Measurements from ENCODE around the gene FKBP5. TPM values are rescaled to one million over a fixed set of nuclear protein-coding genes. Genes with fewer than 3 reads are reported as not detected.
"Not testable (repeated sequence)": the region's sequence is repeated elsewhere in the genome, so short reads cannot be mapped to it uniquely, and the experiment has no call there.

FKBP5 gene
- total and polyA plus RNA-seq, 2 donors (not counting 3 experiments of a cell fraction or from before 2014, with no cell fraction given), result 16.7 to 56.8 TPM

GRCh38 chr6:35573495-35574110 lies 115.1 kb downstream of the FKBP5 start:
- Histone ChIP-seq H3K4me1 (ENCODE audit: control insufficient read depth, extremely low read depth, insufficient read depth, low read length) (no peaks in the 10 kb centered on the region), H3K27me3 (ENCODE audit: control insufficient read depth in 2 of 2, insufficient read depth in 2 of 2, low read length in 2 of 2) (no peaks in the 10 kb centered on the region), H3K79me2 (ENCODE audit: control insufficient read depth, insufficient read depth, low read length) (no peaks in the 10 kb centered on the region), H3K36me3 (ENCODE audit: control insufficient read depth in 2 of 2, extremely low read depth in 1 of 2, insufficient read depth in 2 of 2, low read length in 2 of 2) (peaks cover 3 to 7% of the 10 kb centered on the region in 2 experiments), H3K4me3 (replicated peaks in 1 of 3; ENCODE audit: insufficient read depth in 1 of 3, low read depth in 1 of 3, low read length in 3 of 3) (no peak overlapping the region), H3K9ac (replicated peaks; ENCODE audit: extremely low read depth, insufficient read depth, low read length) (no peak overlapping the region), H2AFZ (ENCODE audit: low read depth, low read length) (no peak overlapping the region), H3K9me3 (replicated peaks; ENCODE audit: control insufficient read depth, insufficient read depth, low read length) (no peaks in the 10 kb centered on the region), H4K20me1 (replicated peaks; ENCODE audit: control insufficient read depth, extremely low read depth, insufficient read depth, low read length) (no peaks in the 10 kb centered on the region), H3K4me2 (ENCODE audit: insufficient read depth, low read length) (no peak overlapping the region), H3K9me1 (replicated peaks; ENCODE audit: control insufficient read depth, extremely low read depth, insufficient read depth, low read length) (no peaks in the 10 kb centered on the region), H3K27ac (ENCODE audit: insufficient read depth, low read depth, low read length) (no peak overlapping the region)
- dilution Hi-C loops (cut with MboI; ENCODE audit: extremely low pct_ligation_motif_present, low sequenced_read_pairs), result no loop called here
- DNase-seq (ENCODE audit: low read depth, low spot score) (no peak), FAIRE-seq (no peak)
- POLR2A ChIA-PET, result interaction anchor here (0.6 kb wide), 1 partner anchor 206 kb away, joined by 3 read pairs; no protein-coding TSS in a partner anchor
- intact Hi-C loops (cut with micrococcal nuclease), result no loop called here
- no TSS peak for BruUV-seq (replicated peaks)
- CTCF ChIA-PET, result interaction anchor here (1.0 to 3.6 kb wide), 4 partner anchors 20 to 163 kb away, joined by 3 to 22 read pairs (median 6); partner anchors contain the start of gene ARMC12
- TF ChIP-seq GATA2 (IDR thresholded peaks at IDR 0.05; ENCODE audit: insufficient read depth, insufficient read length, low read depth, low read length) (no peak), MAX (IDR thresholded peaks at IDR 0.05; ENCODE audit: insufficient read depth, insufficient read length) (no peak), FOS (IDR thresholded peaks at IDR 0.05; ENCODE audit: borderline replicate concordance, insufficient read depth, low read length) (no peak), POLR2AphosphoS5 (IDR thresholded peaks at IDR 0.05; ENCODE audit: insufficient read depth, low read depth, low read length) (no peak), CTCF (IDR thresholded peaks at IDR 0.05; ENCODE audit: extremely low read depth in 1 of 2, insufficient read depth in 1 of 2, low read depth in 1 of 2, low read length in 2 of 2) (no peak), EZH2 (IDR thresholded peaks at IDR 0.05; ENCODE audit: borderline replicate concordance, low read depth, low read length, severe bottlenecking) (no peak), JUN (IDR thresholded peaks at IDR 0.05; ENCODE audit: borderline replicate concordance, insufficient read depth, insufficient read length, low read depth) (no peak)

- H3K9me3 ChIP-seq (replicated peaks; ENCODE audit: control insufficient read depth, insufficient read depth, low read length); BruUV-seq (replicated peaks); DNase-seq (ENCODE audit: low read depth, low spot score); H3K27ac ChIP-seq (ENCODE audit: insufficient read depth, low read depth, low read length); H3K27me3 ChIP-seq (ENCODE audit: control insufficient read depth in 2 of 2, insufficient read depth in 2 of 2, low read length in 2 of 2); H3K9ac ChIP-seq (replicated peaks; ENCODE audit: extremely low read depth, insufficient read depth, low read length); intact Hi-C loops (cut with micrococcal nuclease); H3K4me3 ChIP-seq (replicated peaks in 1 of 3; ENCODE audit: insufficient read depth in 1 of 3, low read depth in 1 of 3, low read length in 3 of 3); POLR2A ChIA-PET; FAIRE-seq; H3K9me1 ChIP-seq (replicated peaks; ENCODE audit: control insufficient read depth, extremely low read depth, insufficient read depth, low read length); H3K79me2 ChIP-seq (ENCODE audit: control insufficient read depth, insufficient read depth, low read length); H3K36me3 ChIP-seq (ENCODE audit: control insufficient read depth in 2 of 2, extremely low read depth in 1 of 2, insufficient read depth in 2 of 2, low read length in 2 of 2); dilution Hi-C loops (cut with MboI; ENCODE audit: extremely low pct_ligation_motif_present, low sequenced_read_pairs); H3K4me1 ChIP-seq (ENCODE audit: control insufficient read depth, extremely low read depth, insufficient read depth, low read length); H4K20me1 ChIP-seq (replicated peaks; ENCODE audit: control insufficient read depth, extremely low read depth, insufficient read depth, low read length); H3K4me2 ChIP-seq (ENCODE audit: insufficient read depth, low read length); H2AFZ ChIP-seq (ENCODE audit: low read depth, low read length): not testable (repeated sequence)
- CTCF ChIA-PET, result interaction anchor here (0.9 to 6.3 kb wide), 5 partner anchors 12 to 166 kb away, joined by 3 to 60 read pairs (median 3); partner anchors contain the start of gene ARMC12
Observed at GRCh38 chr6:35570885-35571330, 117.8 kb downstream of the FKBP5 start.
